Loucy (cell line): Measurements from ENCODE around the gene SLC26A9.

Experiments used
- H2AFZ ChIP-seq: fragments of 200-600 bp; sonication (generic); 2 replicates; pipeline ENCODE4 v1.6.0; 2016; ENCODE audit warnings: antibody characterized with exemption, mild to moderate bottlenecking, low read length, moderate library complexity
- H3F3A ChIP-seq: fragments of 200-600 bp; 2 replicates; pipeline ENCODE4 v1.6.0; 2016; ENCODE audit warnings: antibody characterized with exemption, low read depth, mild to moderate bottlenecking
- H3K27me3 ChIP-seq: fragments of 200-600 bp; sonication (generic); 2 replicates; pipeline ENCODE4 v1.6.1; 2014; ENCODE audit warnings: low read length, mild to moderate bottlenecking; ENCODE audit not compliant: insufficient read depth, poor library complexity, severe bottlenecking
- H3K36me3 ChIP-seq: fragments of 200-600 bp; sonication (generic); 2 replicates; pipeline ENCODE4 v1.6.1; 2016; ENCODE audit warnings: low read length; ENCODE audit not compliant: insufficient read depth
- H3K4me1 ChIP-seq: fragments of 200-600 bp; sonication (generic); 2 replicates; pipeline ENCODE4 v1.5.1; 2014; ENCODE audit warnings: low read length, mild to moderate bottlenecking; ENCODE audit not compliant: insufficient read depth, poor library complexity, severe bottlenecking
- H3K4me2 ChIP-seq: fragments of 200-600 bp; sonication (generic); 2 replicates; pipeline ENCODE4 v1.6.0; 2014; ENCODE audit warnings: antibody characterized with exemption, low read length, low read depth, mild to moderate bottlenecking; ENCODE audit not compliant: poor library complexity, severe bottlenecking
- H3K4me3 ChIP-seq: fragments of 200-600 bp; sonication (generic); 2 replicates; pipeline ENCODE4 v1.5.1; 2014; ENCODE audit warnings: low read length, mild to moderate bottlenecking, mixed read lengths; ENCODE audit not compliant: poor library complexity, severe bottlenecking
- H3K79me2 ChIP-seq: fragments of 200-600 bp; sonication (generic); 2 replicates; pipeline ENCODE4 v1.6.1; 2014; ENCODE audit warnings: low read length; ENCODE audit not compliant: insufficient read depth
- H3K9ac ChIP-seq: fragments of 200-600 bp; sonication (generic); 2 replicates; pipeline ENCODE4 v1.6.0; 2014; ENCODE audit warnings: mild to moderate bottlenecking, low read depth, low read length, moderate library complexity; ENCODE audit not compliant: poor library complexity, severe bottlenecking
- H3K9me2 ChIP-seq: fragments of 200-600 bp; sonication (generic); replicated peaks from 2 replicates; pipeline ENCODE4 v1.6.1; 2016; ENCODE audit warnings: low read depth, low read length, mixed read lengths
- H3K9me3 ChIP-seq: fragments of 200-600 bp; sonication (generic); 2 replicates; pipeline ENCODE4 v1.6.1; 2014; ENCODE audit warnings: mild to moderate bottlenecking, antibody characterized with exemption, low read length, low read depth; ENCODE audit not compliant: insufficient read depth
- H4K20me1 ChIP-seq: fragments of 200-600 bp; sonication (generic); 2 replicates; pipeline ENCODE4 v1.6.0; 2014; ENCODE audit warnings: antibody characterized with exemption, low read length, mild to moderate bottlenecking; ENCODE audit not compliant: insufficient read depth, poor library complexity, severe bottlenecking
- EZH2phosphoT487 ChIP-seq: fragments of 200-600 bp; IDR thresholded peaks from 2 replicates; pipeline ENCODE4 v1.6.1; 2018; ENCODE audit warnings: antibody characterized with exemption, mild to moderate bottlenecking, moderate library complexity, borderline replicate concordance
- TF ChIP-seq, protein P1 (sequence below): fragments of 200-600 bp; sonication (generic); conservative IDR thresholded peaks from 2 replicates; pipeline ENCODE4 v1.5.1; 2014; ENCODE audit warnings: mild to moderate bottlenecking, antibody characterized with exemption, low read length

SLC26A9 gene

GRCh38 chr1:205883792-205884191 is 59.5 kb downstream of the SLC26A9 start:
- no peak for TF ChIP-seq EZH2phosphoT487
- TF ChIP-seq, protein P1, sequence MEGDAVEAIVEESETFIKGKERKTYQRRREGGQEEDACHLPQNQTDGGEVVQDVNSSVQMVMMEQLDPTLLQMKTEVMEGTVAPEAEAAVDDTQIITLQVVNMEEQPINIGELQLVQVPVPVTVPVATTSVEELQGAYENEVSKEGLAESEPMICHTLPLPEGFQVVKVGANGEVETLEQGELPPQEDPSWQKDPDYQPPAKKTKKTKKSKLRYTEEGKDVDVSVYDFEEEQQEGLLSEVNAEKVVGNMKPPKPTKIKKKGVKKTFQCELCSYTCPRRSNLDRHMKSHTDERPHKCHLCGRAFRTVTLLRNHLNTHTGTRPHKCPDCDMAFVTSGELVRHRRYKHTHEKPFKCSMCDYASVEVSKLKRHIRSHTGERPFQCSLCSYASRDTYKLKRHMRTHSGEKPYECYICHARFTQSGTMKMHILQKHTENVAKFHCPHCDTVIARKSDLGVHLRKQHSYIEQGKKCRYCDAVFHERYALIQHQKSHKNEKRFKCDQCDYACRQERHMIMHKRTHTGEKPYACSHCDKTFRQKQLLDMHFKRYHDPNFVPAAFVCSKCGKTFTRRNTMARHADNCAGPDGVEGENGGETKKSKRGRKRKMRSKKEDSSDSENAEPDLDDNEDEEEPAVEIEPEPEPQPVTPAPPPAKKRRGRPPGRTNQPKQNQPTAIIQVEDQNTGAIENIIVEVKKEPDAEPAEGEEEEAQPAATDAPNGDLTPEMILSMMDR: no peak
- no peaks in the 10 kb centered on the region for H4K20me1 ChIP-seq
- H3K4me1 ChIP-seq: peaks cover 3% of the 10 kb centered on the region
- no peak overlapping the region for H3K9ac ChIP-seq
- H3F3A ChIP-seq: no peaks in the 10 kb centered on the region
- H3K36me3 ChIP-seq: no peaks in the 10 kb centered on the region
- H3K27me3 ChIP-seq: peaks cover under 1% of the 10 kb centered on the region
- H3K9me2 ChIP-seq: no peaks in the 10 kb centered on the region
- no peak overlapping the region for H3K4me2 ChIP-seq
- H3K9me3 ChIP-seq: no peaks in the 10 kb centered on the region
- no peak overlapping the region for H2AFZ ChIP-seq
- no peak overlapping the region for H3K4me3 ChIP-seq
- no peaks in the 10 kb centered on the region for H3K79me2 ChIP-seq

DNA sequence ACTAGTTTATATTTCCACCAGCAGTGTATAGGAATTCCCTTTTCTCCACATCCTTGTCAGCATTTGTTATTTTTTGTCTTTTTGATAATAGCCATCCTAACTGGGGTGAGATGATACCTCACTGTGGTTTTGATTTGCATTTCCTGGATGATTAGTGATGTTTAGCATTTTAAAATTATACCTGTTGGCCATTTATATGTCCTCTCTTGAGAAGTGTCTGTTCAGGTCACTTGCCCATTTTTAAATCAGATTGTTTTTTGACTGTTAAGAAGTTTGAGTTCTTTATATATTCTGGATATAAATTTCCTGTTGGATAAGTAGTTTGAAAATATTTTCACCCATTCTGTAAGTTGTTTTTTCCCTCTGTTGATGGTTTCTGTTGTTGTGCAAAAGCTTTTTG is 62.3 kb downstream of the SLC26A9 start:
- Histone ChIP-seq H3K27me3 (peaks cover 5% of the 10 kb centered on the region), H4K20me1 (no peaks in the 10 kb centered on the region), H2AFZ (no peak overlapping the region), H3K9me2 (no peaks in the 10 kb centered on the region), H3K4me2 (no peak overlapping the region), H3K4me1 (no peaks in the 10 kb centered on the region), H3F3A (no peaks in the 10 kb centered on the region), H3K4me3 (no peak overlapping the region), H3K9ac (no peak overlapping the region), H3K79me2 (no peaks in the 10 kb centered on the region), H3K36me3 (no peaks in the 10 kb centered on the region), H3K9me3 (no peaks in the 10 kb centered on the region)
- no peak for TF ChIP-seq EZH2phosphoT487
- TF ChIP-seq, protein P1: no peak

DNA sequence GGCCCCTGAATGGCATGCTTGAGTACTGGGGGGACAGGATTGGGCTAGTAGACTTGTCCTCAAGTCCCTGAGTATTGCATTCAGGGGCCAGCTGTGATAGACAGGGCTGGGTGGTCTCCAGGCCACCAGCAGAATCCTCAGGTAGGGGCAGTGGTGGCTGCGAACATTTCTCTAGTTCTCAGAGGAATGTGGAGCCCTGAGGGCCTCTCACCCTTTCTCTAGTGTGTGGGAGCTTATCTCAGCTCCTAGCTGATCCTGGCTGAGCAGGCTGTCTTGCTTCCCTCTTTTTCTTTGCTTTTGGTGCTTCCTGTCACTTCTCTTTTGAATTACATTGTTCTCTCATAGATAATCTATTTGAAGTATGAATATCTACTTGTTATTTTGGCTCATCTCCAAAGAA is 63.3 kb downstream of the SLC26A9 start:
- Histone ChIP-seq H3K9ac (no peak overlapping the region), H2AFZ (no peak overlapping the region)

More for the DNA sequence above, 63.3 kb downstream of the SLC26A9 start:
- Histone ChIP-seq H3K36me3 (no peaks in the 10 kb centered on the region), H3K4me1 (no peaks in the 10 kb centered on the region), H3K4me3 (no peak overlapping the region), H3K79me2 (no peaks in the 10 kb centered on the region), H3K4me2 (no peak overlapping the region), H3K9me2 (no peaks in the 10 kb centered on the region), H3F3A (no peaks in the 10 kb centered on the region), H3K9me3 (no peaks in the 10 kb centered on the region), H3K27me3 (peaks cover 5% of the 10 kb centered on the region), H4K20me1 (no peaks in the 10 kb centered on the region)
- no peak for TF ChIP-seq EZH2phosphoT487
- TF ChIP-seq, protein P1: no peak
